Common myeloid progenitor, CD34-positive (primary cell): ENCODE data around the gene VAMP3.

ENCODE experiments used
- CTCF ChIA-PET: fragments of 350-600 bp; sonication (Branson Sonifier 250); formaldehyde crosslinking; loops from one replicate; lab custom pipeline; 2021; ENCODE audit warnings: antibody characterized with exemption; lab: Charles Lee
- POLR2A ChIA-PET: fragments of 350-600 bp; sonication (Branson Sonifier 250); formaldehyde crosslinking; loops from one replicate; lab custom pipeline; 2021; ENCODE audit warnings: antibody characterized with exemption; lab: Charles Lee
- DNase-seq, 3 donors: peaks; one replicate each; pipeline versions ENCODE4 v3.0.0 to v3.0.0-alpha.2; 2013
- H3K27ac ChIP-seq, 2 experiments: 1 replicate in 1 of 2; 2 replicates in 1 of 2; pipeline ENCODE4 v1.7.0; 2013; ENCODE audit warnings: inconsistent platforms in 2 of 2, low read length in 2 of 2, mild to moderate bottlenecking in 2 of 2, low read depth in 1 of 2, moderate library complexity in 1 of 2; ENCODE audit not compliant: severe bottlenecking in 2 of 2, insufficient read depth in 1 of 2, poor library complexity in 1 of 2
- H3K27me3 ChIP-seq, 5 experiments: replicated peaks in 2 of 5; 1 replicate in 3 of 5; 2 replicates in 2 of 5; pipeline versions ENCODE4 v1.6.1 to v1.7.0; 2013; ENCODE audit warnings: low read length in 4 of 5, mild to moderate bottlenecking in 2 of 5, moderate library complexity in 2 of 5, inconsistent platforms in 1 of 5; ENCODE audit not compliant: insufficient read depth in 5 of 5, control insufficient read depth in 4 of 5
- H3K36me3 ChIP-seq, 4 experiments: 1 replicate in 2 of 4; 2 replicates in 2 of 4; pipeline versions ENCODE4 v1.6.1 to v1.7.0; 2013; ENCODE audit warnings: low read length in 3 of 4, control low read depth in 1 of 4, mild to moderate bottlenecking in 1 of 4; ENCODE audit not compliant: control insufficient read depth in 4 of 4, insufficient read depth in 4 of 4
- H3K4me1 ChIP-seq, 4 experiments: 1 replicate in 3 of 4; 2 replicates in 1 of 4; pipeline versions ENCODE4 v1.6.1 to v1.7.1; 2013; ENCODE audit warnings: low read length in 3 of 4, mild to moderate bottlenecking in 3 of 4, control low read depth in 1 of 4, inconsistent platforms in 1 of 4, moderate library complexity in 1 of 4; ENCODE audit not compliant: control insufficient read depth in 4 of 4, insufficient read depth in 4 of 4; ENCODE audit errors: control extremely low read depth in 1 of 4
- H3K4me3 ChIP-seq, 7 experiments: 1 replicate in 4 of 7; 2 replicates in 3 of 7; pipeline versions ENCODE4 v1.5.1 to v1.7.0; 2013; ENCODE audit warnings: mild to moderate bottlenecking in 7 of 7, low read length in 6 of 7, moderate library complexity in 6 of 7, inconsistent platforms in 2 of 7, low read depth in 2 of 7, control low read depth in 1 of 7; ENCODE audit not compliant: insufficient read depth in 4 of 7, control insufficient read depth in 1 of 7; ENCODE audit errors: extremely low read depth in 1 of 7
- H3K9me3 ChIP-seq, 5 experiments: 1 replicate in 4 of 5; 2 replicates in 1 of 5; pipeline versions ENCODE4 v1.6.1 to v1.7.1; 2013; ENCODE audit warnings: low read length in 4 of 5, mild to moderate bottlenecking in 2 of 5, inconsistent platforms in 1 of 5, low read depth in 1 of 5, moderate library complexity in 1 of 5; ENCODE audit not compliant: control insufficient read depth in 4 of 5, insufficient read depth in 2 of 5; ENCODE audit errors: control extremely low read depth in 1 of 5
- WGBS: methylation state at CpG from one replicate; pipeline ENCODE4 v1.1.5; 2013; ENCODE audit not compliant: insufficient coverage; 5-methylcytosine and 5-hydroxymethylcytosine counted together

The VAMP3 gene

DNA sequence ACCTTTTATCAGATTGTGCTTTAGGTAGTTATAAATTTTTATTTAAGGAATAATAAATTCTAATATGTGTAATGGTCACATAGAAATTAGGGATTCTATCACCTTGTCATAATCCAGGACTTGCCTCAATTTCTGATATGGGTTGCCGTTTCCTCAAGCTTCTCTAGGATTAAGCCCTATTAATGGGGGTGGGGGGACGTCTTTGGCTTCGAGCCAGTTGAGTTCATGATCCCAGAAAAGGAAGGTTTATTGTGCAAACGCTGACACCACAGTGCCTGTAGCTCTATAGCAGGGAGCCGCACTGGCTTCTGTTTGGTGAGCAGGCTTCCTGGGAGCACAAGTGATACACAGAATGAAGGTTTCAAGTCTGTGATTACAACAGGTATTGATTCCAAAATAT, 22.0 kb upstream of the VAMP3 start:
- peaks cover 11 to 40% (median 17%) of the 10 kb centered on the region in 4 experiments for H3K4me1 ChIP-seq
- no peak for DNase-seq
- WGBS = 54% methylated on average over 4 of the region's 5 CpGs
- POLR2A ChIA-PET = no interaction called here
- H3K9me3 ChIP-seq = no peaks in the 10 kb centered on the region
- CTCF ChIA-PET = interaction anchor here (1.1 to 11.3 kb wide), 6 partner anchors 9 to 81 kb away, joined by 3 to 536 read pairs (median 6); no protein-coding TSS in a partner anchor
- no peaks in the 10 kb centered on the region for H3K36me3 ChIP-seq
- H3K27me3 ChIP-seq = no peaks in the 10 kb centered on the region
- H3K4me3 ChIP-seq = no peak overlapping the region
- H3K27ac ChIP-seq = no peak overlapping the region

GRCh38 chr1:7751174-7751573, 19.9 kb upstream of the VAMP3 start:
- Histone ChIP-seq H3K4me1 (peaks cover 12 to 45% (median 20%) of the 10 kb centered on the region in 4 experiments), H3K36me3 (no peaks in the 10 kb centered on the region), H3K27ac (no peak overlapping the region), H3K9me3 (no peaks in the 10 kb centered on the region), H3K27me3 (no peaks in the 10 kb centered on the region), H3K4me3 (no peak overlapping the region)
- CTCF ChIA-PET = interaction anchor here (1.0 to 11.3 kb wide), 8 partner anchors 10 to 83 kb away, joined by 3 to 536 read pairs (median 10); partner anchors contain the start of gene VAMP3
- 96% methylated on average over 8 of the region's 11 CpGs for WGBS
- no peak for DNase-seq
- POLR2A ChIA-PET = no interaction called here

DNA sequence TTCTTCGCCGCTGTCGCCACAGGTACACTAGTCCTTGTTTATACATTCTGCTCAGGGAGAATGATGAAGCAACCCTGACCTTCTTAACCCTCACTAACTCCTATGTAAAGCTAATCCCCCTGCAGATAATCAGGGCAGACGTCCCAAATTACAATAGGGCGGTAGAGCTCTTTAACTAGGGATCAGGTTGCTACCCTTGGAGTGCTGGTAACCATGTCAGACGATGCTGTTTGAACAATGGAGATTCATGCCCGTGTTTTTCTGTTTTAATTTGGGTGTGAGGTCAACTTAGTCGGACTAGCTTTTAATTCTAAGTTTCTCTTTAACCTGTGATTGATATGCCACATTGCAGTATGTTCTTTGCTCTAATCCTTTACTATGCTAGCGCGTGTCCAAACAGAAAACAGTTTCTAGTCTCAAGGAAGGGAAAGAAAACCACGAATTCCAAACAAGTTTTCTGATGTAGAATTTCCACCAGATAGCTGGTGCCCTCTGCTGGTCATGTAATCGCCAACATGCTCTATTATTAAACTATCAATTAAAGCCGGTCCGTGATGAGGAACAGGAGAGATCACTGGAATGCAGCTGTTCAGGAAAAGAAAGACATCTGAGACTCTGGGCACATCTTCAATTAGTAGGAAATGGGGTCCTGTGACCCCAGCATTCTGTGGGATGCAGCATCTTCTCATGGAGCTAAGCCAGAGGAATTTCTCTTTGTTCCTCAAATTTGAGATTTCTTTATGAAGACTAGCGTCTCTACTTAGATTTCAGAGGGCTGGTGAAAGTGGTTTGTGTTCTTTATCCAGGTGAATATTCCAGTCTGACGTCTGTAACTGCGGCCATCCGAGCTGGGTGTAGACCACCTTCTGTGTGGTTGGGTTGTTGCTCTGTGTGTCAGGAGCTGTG, 18.3 kb upstream of the VAMP3 start:
- no peaks in the 10 kb centered on the region for H3K27me3 ChIP-seq
- peaks cover 12 to 45% (median 20%) of the 10 kb centered on the region in 4 experiments for H3K4me1 ChIP-seq
- peak; percentile 61 to 72 (median 68) for DNase-seq
- WGBS = 0% methylated on average over 2 of the region's 18 CpGs
- H3K4me3 ChIP-seq = peak overlapping the region in 5 of 7 experiments; percentile 44 to 65 (median 61)
- no peaks in the 10 kb centered on the region for H3K9me3 ChIP-seq
- no peaks in the 10 kb centered on the region for H3K36me3 ChIP-seq
- POLR2A ChIA-PET = no interaction called here
- H3K27ac ChIP-seq = no peak overlapping the region
- CTCF ChIA-PET = interaction anchor here (0.7 to 11.3 kb wide), 26 partner anchors 12 to 600 kb away, joined by 3 to 536 read pairs (median 7); partner anchors contain the start of gene VAMP3

- H3K4me3 ChIP-seq = peak overlapping the region in 1 of 7 experiments; percentile 19
- ChIA-PET POLR2A (no interaction called here), CTCF (interaction anchor here (0.7 to 11.3 kb wide), 19 partner anchors 11 to 279 kb away, joined by 3 to 536 read pairs (median 8); partner anchors contain the start of gene VAMP3)
- 38% methylated on average over 3 of the region's 3 CpGs for WGBS
- no peaks in the 10 kb centered on the region for H3K36me3 ChIP-seq
- peaks cover 12 to 41% (median 20%) of the 10 kb centered on the region in 4 experiments for H3K4me1 ChIP-seq
- no peaks in the 10 kb centered on the region for H3K9me3 ChIP-seq
- no peaks in the 10 kb centered on the region for H3K27me3 ChIP-seq
- peak in 1 of 3 donors; percentile 13 for DNase-seq
- no peak overlapping the region for H3K27ac ChIP-seq
These were observed 17.5 kb upstream of the VAMP3 start for GRCh38 chr1:7753641-7754040.

DNA sequence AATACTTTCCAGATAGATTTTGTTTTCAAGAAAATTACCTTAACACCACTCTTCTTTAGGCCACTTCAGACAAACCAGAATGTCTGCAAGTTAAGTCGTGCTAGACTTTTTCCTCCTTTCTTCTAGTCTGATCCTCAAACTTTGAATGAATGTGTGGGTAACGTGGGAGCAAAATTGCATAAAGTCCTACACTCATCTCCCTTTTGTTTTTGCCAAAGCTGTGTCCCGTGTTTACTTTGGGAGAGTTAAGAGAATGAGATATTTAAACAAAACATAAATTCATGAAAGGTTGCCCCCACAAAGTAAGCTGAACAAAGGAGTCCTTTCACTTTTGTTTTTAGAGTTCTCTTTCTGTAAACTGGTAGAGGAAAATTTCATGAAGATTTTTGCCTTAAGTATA, 16.9 kb upstream of the VAMP3 start:
- ChIA-PET CTCF (interaction anchor here (1.5 to 11.3 kb wide), 7 partner anchors 11 to 86 kb away, joined by 3 to 536 read pairs (median 15); partner anchors contain the start of gene VAMP3), POLR2A (no interaction called here)
- WGBS = no CpG with 5 or more reads among the region's 3 CpGs
- H3K36me3 ChIP-seq = no peaks in the 10 kb centered on the region
- DNase-seq = no peak
- peaks cover 12 to 35% (median 18%) of the 10 kb centered on the region in 4 experiments for H3K4me1 ChIP-seq
- no peaks in the 10 kb centered on the region for H3K9me3 ChIP-seq
- peak overlapping the region in 2 of 7 experiments; percentile 8 to 39 for H3K4me3 ChIP-seq
- H3K27ac ChIP-seq = no peak overlapping the region
- no peaks in the 10 kb centered on the region for H3K27me3 ChIP-seq

GRCh38 chr1:7755448-7755847, 15.6 kb upstream of the VAMP3 start:
- Histone ChIP-seq H3K4me3 (no peak overlapping the region), H3K27ac (no peak overlapping the region), H3K4me1 (peaks cover 12 to 35% (median 15%) of the 10 kb centered on the region in 4 experiments), H3K9me3 (no peaks in the 10 kb centered on the region), H3K27me3 (no peaks in the 10 kb centered on the region), H3K36me3 (no peaks in the 10 kb centered on the region)
- WGBS = no CpG with 5 or more reads among the region's 1 CpG
- POLR2A ChIA-PET = no interaction called here
- CTCF ChIA-PET = interaction anchor here (0.6 to 11.3 kb wide), 8 partner anchors 9 to 149 kb away, joined by 3 to 536 read pairs (median 3); no protein-coding TSS in a partner anchor
- peak; percentile 55 to 82 (median 80) for DNase-seq
